Measurements from ENCODE around the gene TYSND1. TPM values are rescaled to one million over a fixed set of nuclear protein-coding genes. Genes with fewer than 3 reads are reported as not detected.
A peak's percentile ranks its signal among the peaks of the same experiment; 100 is the strongest.

Gene TYSND1
- total RNA-seq, result 13.4 TPM
- long read RNA-seq, transcript TYSND1-201 (4 exons, 3,644 nt), result major isoform, 38 of 61 reads
- long read RNA-seq, transcript TYSND1-202 (2 exons, 3,397 nt), result minor isoform, 5 of 61 reads
- long read RNA-seq, partial matches to known transcripts, result 4 of 61 reads
- long read RNA-seq, other reads (novel, unspliced or antisense), result 8 of 61 reads

GRCh38 chr10:70146489-70147258, at the start of gene TYSND1:
Gene TYSND1, minus strand, starts transcription at chr10:70146700. Its CDS starts 114 bp downstream, at chr10:70146586.
- ATAC-seq (peak; percentile 97), DNase-seq (peak; percentile 98)
- peaks cover 35% of the 10 kb centered on the region for H3K36me3 ChIP-seq
- H3K27me3 ChIP-seq (ENCODE audit: low read depth), result no peaks in the 10 kb centered on the region
- peak; percentile 74 for TF ChIP-seq CTCF (IDR thresholded peaks at IDR 0.05)
- peak within 1 kb of the TSS; percentile 90 for H3K27ac ChIP-seq
- H3K9me3 ChIP-seq, result no peaks in the 10 kb centered on the region
- peaks cover 24% of the 10 kb centered on the region for H3K4me1 ChIP-seq
- intact Hi-C loops (cut with DNase I), result no loop called here
- H3K4me3 ChIP-seq, result peak within 1 kb of the TSS; percentile 72

GRCh38 chr10:70193391-70193844, 46.9 kb upstream of the TYSND1 start:
- TF ChIP-seq CTCF (IDR thresholded peaks at IDR 0.05), result no peak
- Histone ChIP-seq H3K27ac (peak overlapping the region; percentile 74), H3K36me3 (peaks cover 12% of the 10 kb centered on the region), H3K9me3 (no peaks in the 10 kb centered on the region), H3K4me1 (peaks cover 46% of the 10 kb centered on the region), H3K4me3 (no peak overlapping the region), H3K27me3 (ENCODE audit: low read depth) (no peaks in the 10 kb centered on the region)
- DNase-seq, result no peak
- peak in 1 of 2 donors; percentile 45 for ATAC-seq
- intact Hi-C loops (cut with DNase I), result no loop called here

GRCh38 chr10:70192326-70192968, 45.9 kb upstream of the TYSND1 start:
- intact Hi-C loops (cut with DNase I), result no loop called here
- DNase-seq (no peak), ATAC-seq (peak; percentile 56 to 69)
- Histone ChIP-seq H3K27me3 (ENCODE audit: low read depth) (no peaks in the 10 kb centered on the region), H3K36me3 (peaks cover 4% of the 10 kb centered on the region), H3K9me3 (no peaks in the 10 kb centered on the region), H3K4me1 (peaks cover 46% of the 10 kb centered on the region), H3K27ac (peak overlapping the region; percentile 74), H3K4me3 (no peak overlapping the region)
- no peak for TF ChIP-seq CTCF (IDR thresholded peaks at IDR 0.05)

- DNase-seq (no peak), ATAC-seq (peak; percentile 80 to 85)
- peaks cover 46% of the 10 kb centered on the region for H3K4me1 ChIP-seq
- H3K27me3 ChIP-seq (ENCODE audit: low read depth), result no peaks in the 10 kb centered on the region
- no peaks in the 10 kb centered on the region for H3K36me3 ChIP-seq
- no peak for TF ChIP-seq CTCF (IDR thresholded peaks at IDR 0.05)
- no peaks in the 10 kb centered on the region for H3K9me3 ChIP-seq
- no peak overlapping the region for H3K4me3 ChIP-seq
- peak overlapping the region; percentile 74 for H3K27ac ChIP-seq
- intact Hi-C loops (cut with DNase I), result no loop called here
These were observed 45.4 kb upstream of the TYSND1 start for GRCh38 chr10:70191972-70192305.

- TF ChIP-seq CTCF (IDR thresholded peaks at IDR 0.05), result no peak
- H3K36me3 ChIP-seq, result no peaks in the 10 kb centered on the region
These were observed 44.9 kb upstream of the TYSND1 start for GRCh38 chr10:70191161-70191971.

More at GRCh38 chr10:70191161-70191971, 44.9 kb upstream of the TYSND1 start:
- Histone ChIP-seq H3K4me3 (no peak overlapping the region), H3K9me3 (no peaks in the 10 kb centered on the region), H3K4me1 (peaks cover 46% of the 10 kb centered on the region), H3K27ac (peak overlapping the region; percentile 74), H3K27me3 (ENCODE audit: low read depth) (no peaks in the 10 kb centered on the region)
- DNase-seq (no peak), ATAC-seq (no peak)
- intact Hi-C loops (cut with DNase I), result no loop called here
